Liver (tissue), 3 donors: ENCODE measurements around the gene KIF26A.

ENCODE experiments used
- EGR1 ChIP-seq, 2 donors: IDR thresholded peaks; 2 replicates each; pipeline ENCODE4 v1.6.1; 2016 to 2018; ENCODE audit warnings: antibody characterized with exemption in 2 of 2, low read depth in 2 of 2
- GABPA ChIP-seq, 2 donors: IDR thresholded peaks in 1 of 2; conservative IDR thresholded peaks in 1 of 2; 2 replicates each; pipeline ENCODE4 v1.6.1; 2016; ENCODE audit warnings: antibody characterized with exemption in 2 of 2, mild to moderate bottlenecking in 1 of 2, moderate library complexity in 1 of 2
- HNF4G ChIP-seq: IDR thresholded peaks from 2 replicates; pipeline ENCODE4 v1.6.1; 2016; ENCODE audit warnings: antibody characterized with exemption
- JUND ChIP-seq, 2 donors: IDR thresholded peaks; 2 replicates each; pipeline ENCODE4 v1.6.1; 2016; ENCODE audit warnings: antibody characterized with exemption in 2 of 2
- MAX ChIP-seq: IDR thresholded peaks from 2 replicates; pipeline ENCODE4 v1.6.1; 2016; ENCODE audit warnings: antibody characterized with exemption
- RAD21 ChIP-seq, 2 donors: IDR thresholded peaks; 2 replicates each; pipeline ENCODE4 v1.6.1; 2016; ENCODE audit warnings: antibody characterized with exemption in 2 of 2, mild to moderate bottlenecking in 2 of 2
- RXRA ChIP-seq, 2 donors: IDR thresholded peaks; 2 replicates each; pipeline ENCODE4 v1.6.1; 2017 to 2018; ENCODE audit warnings: antibody characterized with exemption in 2 of 2, mild to moderate bottlenecking in 1 of 2
- SP1 ChIP-seq: IDR thresholded peaks from 2 replicates; pipeline ENCODE4 v1.6.1; 2018; ENCODE audit warnings: antibody characterized with exemption, mild to moderate bottlenecking
- TAF1 ChIP-seq: conservative IDR thresholded peaks from 2 replicates; pipeline ENCODE4 v1.6.1; 2016; ENCODE audit warnings: antibody characterized with exemption, mild to moderate bottlenecking
- YY1 ChIP-seq: IDR thresholded peaks from 2 replicates; pipeline ENCODE4 v1.6.1; 2016; ENCODE audit warnings: antibody characterized with exemption, mild to moderate bottlenecking
- ZBTB33 ChIP-seq: IDR thresholded peaks from 2 replicates; pipeline ENCODE4 v1.6.1; 2016; ENCODE audit warnings: antibody characterized with exemption
- TF ChIP-seq, protein P1 (sequence below): fragments of 150-350 bp; IDR thresholded peaks from 2 replicates; pipeline ENCODE4 v1.5.1; 2017; ENCODE audit warnings: improper control_type of control experiment, low read depth, low read length; ENCODE audit not compliant: missing input control
- TF ChIP-seq, protein P2 (sequence below): IDR thresholded peaks from 2 replicates; pipeline ENCODE4 v1.6.1; 2016; ENCODE audit warnings: antibody characterized with exemption, mild to moderate bottlenecking
- donor health status: healthy.
- donor health status: healthy.

GRCh38 chr14:104179126-104179525 lies 40.7 kb downstream of the KIF26A start:
- TF ChIP-seq, protein P1, sequence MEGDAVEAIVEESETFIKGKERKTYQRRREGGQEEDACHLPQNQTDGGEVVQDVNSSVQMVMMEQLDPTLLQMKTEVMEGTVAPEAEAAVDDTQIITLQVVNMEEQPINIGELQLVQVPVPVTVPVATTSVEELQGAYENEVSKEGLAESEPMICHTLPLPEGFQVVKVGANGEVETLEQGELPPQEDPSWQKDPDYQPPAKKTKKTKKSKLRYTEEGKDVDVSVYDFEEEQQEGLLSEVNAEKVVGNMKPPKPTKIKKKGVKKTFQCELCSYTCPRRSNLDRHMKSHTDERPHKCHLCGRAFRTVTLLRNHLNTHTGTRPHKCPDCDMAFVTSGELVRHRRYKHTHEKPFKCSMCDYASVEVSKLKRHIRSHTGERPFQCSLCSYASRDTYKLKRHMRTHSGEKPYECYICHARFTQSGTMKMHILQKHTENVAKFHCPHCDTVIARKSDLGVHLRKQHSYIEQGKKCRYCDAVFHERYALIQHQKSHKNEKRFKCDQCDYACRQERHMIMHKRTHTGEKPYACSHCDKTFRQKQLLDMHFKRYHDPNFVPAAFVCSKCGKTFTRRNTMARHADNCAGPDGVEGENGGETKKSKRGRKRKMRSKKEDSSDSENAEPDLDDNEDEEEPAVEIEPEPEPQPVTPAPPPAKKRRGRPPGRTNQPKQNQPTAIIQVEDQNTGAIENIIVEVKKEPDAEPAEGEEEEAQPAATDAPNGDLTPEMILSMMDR = no peak
- no peak for TF ChIP-seq MAX
- TF ChIP-seq YY1 = no peak
- TF ChIP-seq HNF4G = no peak
- TF ChIP-seq EGR1 (IDR thresholded peaks at IDR 0.05; ENCODE audit: low read depth in 2 of 2) = no peak
- no peak for TF ChIP-seq TAF1
- no peak for TF ChIP-seq JUND (IDR thresholded peaks at IDR 0.05)
- no peak for TF ChIP-seq RAD21 (IDR thresholded peaks at IDR 0.05)
- TF ChIP-seq, protein P2, sequence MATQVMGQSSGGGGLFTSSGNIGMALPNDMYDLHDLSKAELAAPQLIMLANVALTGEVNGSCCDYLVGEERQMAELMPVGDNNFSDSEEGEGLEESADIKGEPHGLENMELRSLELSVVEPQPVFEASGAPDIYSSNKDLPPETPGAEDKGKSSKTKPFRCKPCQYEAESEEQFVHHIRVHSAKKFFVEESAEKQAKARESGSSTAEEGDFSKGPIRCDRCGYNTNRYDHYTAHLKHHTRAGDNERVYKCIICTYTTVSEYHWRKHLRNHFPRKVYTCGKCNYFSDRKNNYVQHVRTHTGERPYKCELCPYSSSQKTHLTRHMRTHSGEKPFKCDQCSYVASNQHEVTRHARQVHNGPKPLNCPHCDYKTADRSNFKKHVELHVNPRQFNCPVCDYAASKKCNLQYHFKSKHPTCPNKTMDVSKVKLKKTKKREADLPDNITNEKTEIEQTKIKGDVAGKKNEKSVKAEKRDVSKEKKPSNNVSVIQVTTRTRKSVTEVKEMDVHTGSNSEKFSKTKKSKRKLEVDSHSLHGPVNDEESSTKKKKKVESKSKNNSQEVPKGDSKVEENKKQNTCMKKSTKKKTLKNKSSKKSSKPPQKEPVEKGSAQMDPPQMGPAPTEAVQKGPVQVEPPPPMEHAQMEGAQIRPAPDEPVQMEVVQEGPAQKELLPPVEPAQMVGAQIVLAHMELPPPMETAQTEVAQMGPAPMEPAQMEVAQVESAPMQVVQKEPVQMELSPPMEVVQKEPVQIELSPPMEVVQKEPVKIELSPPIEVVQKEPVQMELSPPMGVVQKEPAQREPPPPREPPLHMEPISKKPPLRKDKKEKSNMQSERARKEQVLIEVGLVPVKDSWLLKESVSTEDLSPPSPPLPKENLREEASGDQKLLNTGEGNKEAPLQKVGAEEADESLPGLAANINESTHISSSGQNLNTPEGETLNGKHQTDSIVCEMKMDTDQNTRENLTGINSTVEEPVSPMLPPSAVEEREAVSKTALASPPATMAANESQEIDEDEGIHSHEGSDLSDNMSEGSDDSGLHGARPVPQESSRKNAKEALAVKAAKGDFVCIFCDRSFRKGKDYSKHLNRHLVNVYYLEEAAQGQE = no peak
- no peak for TF ChIP-seq GABPA (IDR thresholded peaks at IDR 0.05 in 1 of 2, conservative IDR thresholded peaks at IDR 0.05 in 1 of 2)
- TF ChIP-seq ZBTB33 = no peak
- TF ChIP-seq SP1 = no peak
- TF ChIP-seq RXRA (IDR thresholded peaks at IDR 0.05) = no peak
